ENCODE data around the gene QSOX1. TPM values are rescaled to one million over a fixed set of nuclear protein-coding genes. Genes with fewer than 3 reads are reported as not detected.
A peak's percentile ranks its signal among the peaks of the same experiment; 100 is the strongest.

QSOX1 gene
- total and polyA plus RNA-seq, 9 of the 15 experiments (the other 6 are each of a cell fraction or from before 2014, with no cell fraction given), result 4.0 to 53.1 (median 15.0) TPM

DNA sequence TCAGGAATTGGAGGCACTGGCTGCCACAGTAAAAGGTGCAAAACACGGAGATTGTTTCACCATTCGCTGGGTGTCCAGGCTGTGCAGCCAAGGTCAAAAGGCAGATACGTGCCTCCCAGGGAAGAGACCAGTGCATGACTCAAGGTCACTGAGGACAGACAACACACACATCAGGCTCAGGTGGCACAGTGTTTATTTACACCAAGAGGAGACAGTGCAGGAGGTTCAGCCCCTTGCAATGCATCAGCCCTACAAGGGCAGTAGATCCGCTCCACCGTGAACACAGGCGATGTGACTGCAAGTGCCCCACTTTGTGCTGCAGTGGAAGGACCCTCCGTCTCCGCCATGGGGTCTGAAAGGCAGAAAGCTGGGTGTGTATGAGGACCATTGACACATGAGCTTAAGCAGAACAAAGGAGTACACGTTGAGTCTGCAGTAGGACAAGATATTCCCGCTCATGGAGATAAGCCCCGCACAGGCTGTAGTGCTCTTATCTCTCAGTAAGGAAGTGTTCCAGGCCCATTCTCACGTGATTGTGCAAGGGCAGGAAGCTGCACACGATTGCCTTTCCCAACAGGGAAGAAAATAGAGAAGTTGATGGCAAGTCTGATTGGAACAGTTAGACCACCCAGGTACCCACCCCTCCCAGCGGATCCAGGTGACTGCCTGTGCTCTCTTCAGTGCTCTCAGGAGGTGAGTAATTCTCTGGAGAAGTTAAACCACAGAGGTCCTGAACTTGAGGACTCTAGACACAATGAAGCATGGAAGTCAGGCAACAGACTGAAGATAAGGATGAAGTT is 37.5 kb upstream of the QSOX1 start (continued):
- TF ChIP-seq RBM15 (IDR thresholded peaks at IDR 0.05; ENCODE audit: insufficient read depth, low read length), result no peak
- TF ChIP-seq ZNF140 (CRISPR knock-in tag; IDR thresholded peaks at IDR 0.05), result no peak
- no peak for TF ChIP-seq ZNF197 (CRISPR knock-in tag; IDR thresholded peaks at IDR 0.05; ENCODE audit: low read depth)
- TF ChIP-seq SIN3A (IDR thresholded peaks at IDR 0.05; ENCODE audit: borderline replicate concordance in 2 of 2, control insufficient read depth in 1 of 2, low read depth in 2 of 2, low read length in 2 of 2), result no peak
- TF ChIP-seq, protein P1, sequence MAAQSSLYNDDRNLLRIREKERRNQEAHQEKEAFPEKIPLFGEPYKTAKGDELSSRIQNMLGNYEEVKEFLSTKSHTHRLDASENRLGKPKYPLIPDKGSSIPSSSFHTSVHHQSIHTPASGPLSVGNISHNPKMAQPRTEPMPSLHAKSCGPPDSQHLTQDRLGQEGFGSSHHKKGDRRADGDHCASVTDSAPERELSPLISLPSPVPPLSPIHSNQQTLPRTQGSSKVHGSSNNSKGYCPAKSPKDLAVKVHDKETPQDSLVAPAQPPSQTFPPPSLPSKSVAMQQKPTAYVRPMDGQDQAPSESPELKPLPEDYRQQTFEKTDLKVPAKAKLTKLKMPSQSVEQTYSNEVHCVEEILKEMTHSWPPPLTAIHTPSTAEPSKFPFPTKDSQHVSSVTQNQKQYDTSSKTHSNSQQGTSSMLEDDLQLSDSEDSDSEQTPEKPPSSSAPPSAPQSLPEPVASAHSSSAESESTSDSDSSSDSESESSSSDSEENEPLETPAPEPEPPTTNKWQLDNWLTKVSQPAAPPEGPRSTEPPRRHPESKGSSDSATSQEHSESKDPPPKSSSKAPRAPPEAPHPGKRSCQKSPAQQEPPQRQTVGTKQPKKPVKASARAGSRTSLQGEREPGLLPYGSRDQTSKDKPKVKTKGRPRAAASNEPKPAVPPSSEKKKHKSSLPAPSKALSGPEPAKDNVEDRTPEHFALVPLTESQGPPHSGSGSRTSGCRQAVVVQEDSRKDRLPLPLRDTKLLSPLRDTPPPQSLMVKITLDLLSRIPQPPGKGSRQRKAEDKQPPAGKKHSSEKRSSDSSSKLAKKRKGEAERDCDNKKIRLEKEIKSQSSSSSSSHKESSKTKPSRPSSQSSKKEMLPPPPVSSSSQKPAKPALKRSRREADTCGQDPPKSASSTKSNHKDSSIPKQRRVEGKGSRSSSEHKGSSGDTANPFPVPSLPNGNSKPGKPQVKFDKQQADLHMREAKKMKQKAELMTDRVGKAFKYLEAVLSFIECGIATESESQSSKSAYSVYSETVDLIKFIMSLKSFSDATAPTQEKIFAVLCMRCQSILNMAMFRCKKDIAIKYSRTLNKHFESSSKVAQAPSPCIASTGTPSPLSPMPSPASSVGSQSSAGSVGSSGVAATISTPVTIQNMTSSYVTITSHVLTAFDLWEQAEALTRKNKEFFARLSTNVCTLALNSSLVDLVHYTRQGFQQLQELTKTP (IDR thresholded peaks at IDR 0.05; ENCODE audit: low read depth in 1 of 2, partially characterized antibody in 2 of 2), result peak in 1 of 2 experiments; percentile 67
- no peak for TF ChIP-seq NFXL1 (CRISPR knock-in tag; IDR thresholded peaks at IDR 0.05)
- TF ChIP-seq, protein P2, sequence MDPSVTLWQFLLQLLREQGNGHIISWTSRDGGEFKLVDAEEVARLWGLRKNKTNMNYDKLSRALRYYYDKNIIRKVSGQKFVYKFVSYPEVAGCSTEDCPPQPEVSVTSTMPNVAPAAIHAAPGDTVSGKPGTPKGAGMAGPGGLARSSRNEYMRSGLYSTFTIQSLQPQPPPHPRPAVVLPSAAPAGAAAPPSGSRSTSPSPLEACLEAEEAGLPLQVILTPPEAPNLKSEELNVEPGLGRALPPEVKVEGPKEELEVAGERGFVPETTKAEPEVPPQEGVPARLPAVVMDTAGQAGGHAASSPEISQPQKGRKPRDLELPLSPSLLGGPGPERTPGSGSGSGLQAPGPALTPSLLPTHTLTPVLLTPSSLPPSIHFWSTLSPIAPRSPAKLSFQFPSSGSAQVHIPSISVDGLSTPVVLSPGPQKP (CRISPR knock-in tag; IDR thresholded peaks at IDR 0.05), result no peak
- no peak for TF ChIP-seq ZSCAN32 (CRISPR knock-in tag; IDR thresholded peaks at IDR 0.05)
- no peak for TF ChIP-seq ZNF740 (CRISPR knock-in tag; IDR thresholded peaks at IDR 0.05)
- no peak for TF ChIP-seq ZNF740 (tag; IDR thresholded peaks at IDR 0.05)
- no peak for TF ChIP-seq NRF1 (conservative IDR thresholded peaks at IDR 0.05 in 1 of 2, IDR thresholded peaks at IDR 0.05 in 1 of 2)
- TF ChIP-seq NR1H2 (CRISPR knock-in tag; IDR thresholded peaks at IDR 0.05), result no peak
- TF ChIP-seq MCM3 (IDR thresholded peaks at IDR 0.05), result no peak
- no peak for TF ChIP-seq RBM14 (IDR thresholded peaks at IDR 0.05; ENCODE audit: borderline replicate concordance, insufficient read depth, low read depth, low read length)
- TF ChIP-seq CEBPB (tag; IDR thresholded peaks at IDR 0.05), result peak; percentile 95
- peak in 1 of 2 experiments; percentile 52; a peak in 1 of 4 replicates for TF ChIP-seq FOXK2 (conservative IDR thresholded peaks at IDR 0.05 in 1 of 2, IDR thresholded peaks at IDR 0.05 in 1 of 2; ENCODE audit: low read depth in 2 of 2)
- TF ChIP-seq IFI16 (CRISPR knock-in tag; IDR thresholded peaks at IDR 0.05), result no peak
- peak; percentile 49 for TF ChIP-seq LCOR (CRISPR knock-in tag; IDR thresholded peaks at IDR 0.05)
- no peak for TF ChIP-seq NCOA2 (IDR thresholded peaks at IDR 0.05; ENCODE audit: partially characterized antibody in 2 of 2)
- no peak for TF ChIP-seq SRSF3 (IDR thresholded peaks at IDR 0.05; ENCODE audit: insufficient read depth, low read length)
- TF ChIP-seq TAF7 (tag; IDR thresholded peaks at IDR 0.05), result no peak

Measured in K562 (cell line).